Tongue (tissue), 2 donors: ENCODE measurements around the gene DMRT1. TPM values are rescaled to one million over a fixed set of nuclear protein-coding genes. Genes with fewer than 3 reads are reported as not detected.
A peak's percentile ranks its signal among the peaks of the same experiment; 100 is the strongest.
"Not testable (repeated sequence)": the region's sequence is repeated elsewhere in the genome, so short reads cannot be mapped to it uniquely, and the experiment has no call there.

Experiments
- DNase-seq: peaks from one replicate; pipeline ENCODE4 v3.0.0-alpha.2; 2015
- total RNA-seq: library from RNA; depleted of rRNA; stranded (reverse); fragments of >200 nt; gene quantifications from one replicate; pipeline ENCODE4 v1.2.3, GENCODE V29; 2014

DMRT1 gene
- total RNA-seq, 1 donor from 2014 or later: not detected

- DNase-seq: no peak
Measured at GRCh38 chr9:860706-861105, 19.2 kb downstream of the DMRT1 start.

- DNase-seq: not testable (repeated sequence)
Measured at GRCh38 chr9:861525-861924, 20.0 kb downstream of the DMRT1 start.

- DNase-seq: no peak
Measured at GRCh38 chr9:875119-875962, 33.8 kb downstream of the DMRT1 start.

GRCh38 chr9:876425-876824 lies 34.9 kb downstream of the DMRT1 start:
- no peak for DNase-seq

- DNase-seq: no peak
Measured at GRCh38 chr9:878239-878638, 36.7 kb downstream of the DMRT1 start.

- no peak for DNase-seq
Measured at GRCh38 chr9:880725-881124, 39.2 kb downstream of the DMRT1 start.

- no peak for DNase-seq
Measured at GRCh38 chr9:882416-882924, 41.0 kb downstream of the DMRT1 start.

GRCh38 chr9:883011-883410 lies 41.5 kb downstream of the DMRT1 start:
- DNase-seq: no peak

- no peak for DNase-seq
Measured at GRCh38 chr9:886886-887285, 45.4 kb downstream of the DMRT1 start.

GRCh38 chr9:892123-892522 lies 50.6 kb downstream of the DMRT1 start:
- no peak for DNase-seq

- no peak for DNase-seq
Measured at GRCh38 chr9:893115-893514, 51.6 kb downstream of the DMRT1 start.

- peak; percentile 80 for DNase-seq
Measured at GRCh38 chr9:893843-894420, 52.4 kb downstream of the DMRT1 start.

GRCh38 chr9:899440-900184 lies 58.1 kb downstream of the DMRT1 start:
- no peak for DNase-seq

- no peak for DNase-seq
Measured at GRCh38 chr9:903886-904285, 62.4 kb downstream of the DMRT1 start.

GRCh38 chr9:905906-906305 lies 64.4 kb downstream of the DMRT1 start:
- no peak for DNase-seq

GRCh38 chr9:908536-909205 lies 67.2 kb downstream of the DMRT1 start:
- no peak for DNase-seq

- no peak for DNase-seq
Measured at GRCh38 chr9:911005-911404, 69.5 kb downstream of the DMRT1 start.

- no peak for DNase-seq
Measured at GRCh38 chr9:912776-913175, 71.3 kb downstream of the DMRT1 start.

GRCh38 chr9:913526-913925 lies 72.0 kb downstream of the DMRT1 start:
- DNase-seq: not testable (repeated sequence)

- no peak for DNase-seq
Measured at GRCh38 chr9:917730-918129, 76.2 kb downstream of the DMRT1 start.

- DNase-seq: no peak
Measured at GRCh38 chr9:920927-921326, 79.4 kb downstream of the DMRT1 start.

- DNase-seq: no peak
Measured at GRCh38 chr9:922171-922570, 80.7 kb downstream of the DMRT1 start.
